SK-MEL-5 (cell line): Measurements from ENCODE around the gene PCBP3. TPM values are rescaled to one million over a fixed set of nuclear protein-coding genes. Genes with fewer than 3 reads are reported as not detected.
"Not testable (repeated sequence)": the region's sequence is repeated elsewhere in the genome, so short reads cannot be mapped to it uniquely, and the experiment has no call there.

Source experiments
- DNase-seq: peaks from one replicate; pipeline ENCODE4 v3.0.0-alpha.2; 2016; ENCODE audit warnings: low read depth, low spot score
- in situ Hi-C: cut with HindIII; loops from 2 replicates; pipeline ENCODE4 v1.10.0; 2016; ENCODE audit warnings: low sequenced_read_pairs, high pct_unique_total_duplicates, low pct_unique_long_range_greater_than_20kb
- total RNA-seq: library from RNA; depleted of rRNA; stranded (reverse); fragments of >200 nt; shearing (Covaris generic); gene quantifications from 2 replicates; pipeline ENCODE4 v1.2.3, GENCODE V29; 2014

The PCBP3 gene
- total RNA-seq, 1 experiment from 2014 or later: not detected

- no peak for DNase-seq
- in situ Hi-C loops: no loop called here
Measured at GRCh38 chr21:45802425-45802824, 158.9 kb downstream of the PCBP3 start.

GRCh38 chr21:45802956-45803617 lies 159.6 kb downstream of the PCBP3 start:
- in situ Hi-C loops: no loop called here
- no peak for DNase-seq

GRCh38 chr21:45803618-45804340 lies 160.3 kb downstream of the PCBP3 start:
- in situ Hi-C loops: no loop called here
- no peak for DNase-seq

- in situ Hi-C loops: no loop called here
- no peak for DNase-seq
Measured at GRCh38 chr21:45804809-45805313, 161.3 kb downstream of the PCBP3 start.

- in situ Hi-C loops: no loop called here
- no peak for DNase-seq
Measured at GRCh38 chr21:45805321-45805720, 161.8 kb downstream of the PCBP3 start.

- no peak for DNase-seq
- in situ Hi-C loops: no loop called here
Measured at GRCh38 chr21:45806042-45806441, 162.5 kb downstream of the PCBP3 start.

GRCh38 chr21:45808663-45809062 lies 165.1 kb downstream of the PCBP3 start:
- DNase-seq, in situ Hi-C loops: not testable (repeated sequence)

- in situ Hi-C loops: no loop called here
Measured at GRCh38 chr21:45809421-45809820, 165.9 kb downstream of the PCBP3 start.

GRCh38 chr21:45811136-45811535 lies 167.6 kb downstream of the PCBP3 start:
- in situ Hi-C loops: no loop called here

More at GRCh38 chr21:45809421-45809820, 165.9 kb downstream of the PCBP3 start:
- DNase-seq: no peak

GRCh38 chr21:45814210-45814940 lies 170.8 kb downstream of the PCBP3 start:
- DNase-seq, in situ Hi-C loops: not testable (repeated sequence)

More at GRCh38 chr21:45811136-45811535, 167.6 kb downstream of the PCBP3 start:
- DNase-seq: no peak

GRCh38 chr21:45815781-45816180 lies 172.3 kb downstream of the PCBP3 start:
- DNase-seq, in situ Hi-C loops: not testable (repeated sequence)

- no peak for DNase-seq
- in situ Hi-C loops: no loop called here
Measured at GRCh38 chr21:45816794-45817193, 173.3 kb downstream of the PCBP3 start.

GRCh38 chr21:45817345-45817744 lies 173.8 kb downstream of the PCBP3 start:
- no peak for DNase-seq
- in situ Hi-C loops: no loop called here

GRCh38 chr21:45818276-45818903 lies 174.9 kb downstream of the PCBP3 start:
- in situ Hi-C loops: no loop called here
- no peak for DNase-seq

- in situ Hi-C loops: no loop called here
- DNase-seq: no peak
Measured at GRCh38 chr21:45818904-45819285, 175.4 kb downstream of the PCBP3 start.

GRCh38 chr21:45819478-45820170 lies 176.1 kb downstream of the PCBP3 start:
- in situ Hi-C loops: no loop called here
- no peak for DNase-seq
